Keratinocyte (primary cell): ENCODE measurements around the gene ASTE1. TPM values are rescaled to one million over a fixed set of nuclear protein-coding genes. Genes with fewer than 3 reads are reported as not detected.

Source experiments
- DNase-seq: peaks from one replicate; pipeline ENCODE4 v3.0.0-alpha.2; 2011; ENCODE audit warnings: low read depth, missing footprints, low spot score
- FAIRE-seq: peaks from 2 replicates; lab custom pipeline; 2011; peaks lifted over from hg19 to GRCh38; lab: Jason Lieb, UNC
- H2AFZ ChIP-seq: 2 replicates; pipeline ENCODE4 v1.6.0; 2012; ENCODE audit warnings: low read length, control low read depth, inconsistent platforms; ENCODE audit not compliant: control insufficient read depth
- H3K27ac ChIP-seq: 2 replicates; pipeline ENCODE4 v1.5.1; 2011; ENCODE audit warnings: low read length; ENCODE audit not compliant: control insufficient read depth, insufficient read depth
- H3K27me3 ChIP-seq: 3 replicates; pipeline ENCODE4 v1.6.0; 2011; ENCODE audit warnings: low read length; ENCODE audit not compliant: control insufficient read depth, insufficient read depth; ENCODE audit errors: extremely low read depth
- H3K36me3 ChIP-seq, 2 experiments: 2 replicates in 1 of 2; 3 replicates in 1 of 2; pipeline ENCODE4 v1.5.1; 2011; ENCODE audit warnings: low read length in 2 of 2, mild to moderate bottlenecking in 1 of 2; ENCODE audit not compliant: control insufficient read depth in 2 of 2, insufficient read depth in 2 of 2; ENCODE audit errors: extremely low read depth in 1 of 2
- H3K4me1 ChIP-seq: 3 replicates; pipeline ENCODE4 v1.5.1; 2011; ENCODE audit warnings: low read length; ENCODE audit not compliant: control insufficient read depth, insufficient read depth; ENCODE audit errors: extremely low read depth
- H3K4me2 ChIP-seq: 3 replicates; pipeline ENCODE4 v1.6.0; 2011; ENCODE audit warnings: low read depth, low read length; ENCODE audit not compliant: control insufficient read depth, insufficient read depth; ENCODE audit errors: extremely low read depth
- H3K4me3 ChIP-seq, 3 experiments: fragments of 200-600 bp in 1 of 3; sonication (generic) in 1 of 3; 2 replicates in 2 of 3; 3 replicates in 1 of 3; pipeline ENCODE4 v1.5.1; 2011 to 2016; ENCODE audit warnings: low read length in 3 of 3, mild to moderate bottlenecking in 3 of 3, control low read depth in 2 of 3, inconsistent platforms in 1 of 3, low read depth in 1 of 3, mixed read lengths in 1 of 3, mixed run types in 1 of 3, moderate library complexity in 1 of 3; ENCODE audit not compliant: control insufficient read depth in 2 of 3, insufficient read depth in 2 of 3; ENCODE audit errors: extremely low read depth in 1 of 3
- H3K79me2 ChIP-seq: 2 replicates; pipeline ENCODE4 v1.6.0; 2012; ENCODE audit warnings: low read length; ENCODE audit not compliant: control insufficient read depth, insufficient read depth
- H3K9ac ChIP-seq: 3 replicates; pipeline ENCODE4 v1.6.0; 2011; ENCODE audit warnings: low read length; ENCODE audit not compliant: control insufficient read depth, insufficient read depth; ENCODE audit errors: extremely low read depth
- H3K9me1 ChIP-seq: 3 replicates; pipeline ENCODE4 v1.6.0; 2011; ENCODE audit warnings: low read length; ENCODE audit not compliant: control insufficient read depth, insufficient read depth; ENCODE audit errors: extremely low read depth
- H3K9me3 ChIP-seq: 2 replicates; pipeline ENCODE4 v1.5.1; 2012; ENCODE audit warnings: low read depth, low read length; ENCODE audit not compliant: control insufficient read depth
- H4K20me1 ChIP-seq: 3 replicates; pipeline ENCODE4 v1.6.0; 2011; ENCODE audit warnings: low read length; ENCODE audit not compliant: control insufficient read depth, insufficient read depth; ENCODE audit errors: extremely low read depth
- CTCF ChIP-seq, 3 experiments: IDR thresholded peaks in 1 of 3; conservative IDR thresholded peaks in 1 of 3; optimal IDR thresholded peaks in 1 of 3; 2 replicates in 2 of 3; 3 replicates in 1 of 3; pipeline versions ENCODE3 to v1.5.1; 2011; ENCODE audit warnings: low read length in 3 of 3, mild to moderate bottlenecking in 3 of 3, moderate library complexity in 2 of 3, control low read depth in 1 of 3, inconsistent platforms in 1 of 3; ENCODE audit not compliant: insufficient read depth in 2 of 3; ENCODE audit errors: extremely low read depth in 1 of 3
- EZH2 ChIP-seq: IDR thresholded peaks from one replicate; pipeline ENCODE4 v1.6.1; 2012; ENCODE audit warnings: inconsistent platforms, mild to moderate bottlenecking, low read length, moderate library complexity
- dilution Hi-C: fragments of 300-500 bp; cut with MboI; formaldehyde crosslinking; loops from one replicate; pipeline ENCODE4 v1.7.0; 2020; ENCODE audit warnings: low sequenced_read_pairs; ENCODE audit not compliant: extremely low pct_ligation_motif_present
- polyA plus RNA-seq, 5 experiments: library from polyadenylated mRNA; depleted of rRNA in 3 of 5; stranded (reverse) in 3 of 5; stranded (forward) in 1 of 5; unstranded in 1 of 5; fragments of >200 nt; gene quantifications; 1 replicate in 1 of 5; 2 replicates in 3 of 5; 3 replicates in 1 of 5; pipeline versions ENCODE4 v1.2.1 to v1.2.3, GENCODE V29; 2011 to 2012; ENCODE audit warnings: missing spikeins in 2 of 5, low read depth in 1 of 5, low replicate concordance in 1 of 5

The ASTE1 gene
- polyA plus RNA-seq, 1 donor (not counting 4 experiments of a cell fraction or from before 2014, with no cell fraction given), result 5.2 TPM

GRCh38 chr3:131050001-131050400 lies 23.4 kb upstream of the ASTE1 start:
- Histone ChIP-seq H3K27ac (no peak overlapping the region), H3K36me3 (no peaks in the 10 kb centered on the region), H3K79me2 (no peaks in the 10 kb centered on the region), H3K9ac (no peak overlapping the region), H3K4me2 (no peak overlapping the region), H4K20me1 (no peaks in the 10 kb centered on the region), H3K9me3 (no peaks in the 10 kb centered on the region), H3K27me3 (no peaks in the 10 kb centered on the region), H3K9me1 (no peaks in the 10 kb centered on the region), H3K4me3 (no peak overlapping the region), H2AFZ (no peak overlapping the region), H3K4me1 (no peaks in the 10 kb centered on the region)
- FAIRE-seq, result no peak
- no peak for DNase-seq
- dilution Hi-C loops, result no loop called here
- TF ChIP-seq CTCF (optimal IDR thresholded peaks at IDR 0.05 in 1 of 3, IDR thresholded peaks at IDR 0.05 in 1 of 3, conservative IDR thresholded peaks at IDR 0.05 in 1 of 3; ENCODE audit: extremely low read depth in 1 of 3, insufficient read depth in 2 of 3, low read length in 3 of 3), result no peak
- no peak for TF ChIP-seq EZH2

- Histone ChIP-seq H3K27ac (no peak overlapping the region), H3K4me3 (no peak overlapping the region), H3K4me1 (no peaks in the 10 kb centered on the region), H3K9me1 (no peaks in the 10 kb centered on the region), H3K9ac (no peak overlapping the region), H3K27me3 (no peaks in the 10 kb centered on the region), H4K20me1 (no peaks in the 10 kb centered on the region), H3K4me2 (no peak overlapping the region), H3K9me3 (no peaks in the 10 kb centered on the region), H2AFZ (no peak overlapping the region), H3K36me3 (no peaks in the 10 kb centered on the region), H3K79me2 (no peaks in the 10 kb centered on the region)
- DNase-seq (no peak), FAIRE-seq (no peak)
- TF ChIP-seq EZH2 (no peak), CTCF (optimal IDR thresholded peaks at IDR 0.05 in 1 of 3, IDR thresholded peaks at IDR 0.05 in 1 of 3, conservative IDR thresholded peaks at IDR 0.05 in 1 of 3; ENCODE audit: extremely low read depth in 1 of 3, insufficient read depth in 2 of 3, low read length in 3 of 3) (no peak)
- dilution Hi-C loops, result no loop called here
These were observed 21.4 kb upstream of the ASTE1 start for GRCh38 chr3:131048030-131048429.
